ENCODE results near the gene FLII. TPM values are rescaled to one million over a fixed set of nuclear protein-coding genes. Genes with fewer than 3 reads are reported as not detected.

Gene FLII
- total RNA-seq, 1 experiment from 2014 or later, result 264 TPM

DNA sequence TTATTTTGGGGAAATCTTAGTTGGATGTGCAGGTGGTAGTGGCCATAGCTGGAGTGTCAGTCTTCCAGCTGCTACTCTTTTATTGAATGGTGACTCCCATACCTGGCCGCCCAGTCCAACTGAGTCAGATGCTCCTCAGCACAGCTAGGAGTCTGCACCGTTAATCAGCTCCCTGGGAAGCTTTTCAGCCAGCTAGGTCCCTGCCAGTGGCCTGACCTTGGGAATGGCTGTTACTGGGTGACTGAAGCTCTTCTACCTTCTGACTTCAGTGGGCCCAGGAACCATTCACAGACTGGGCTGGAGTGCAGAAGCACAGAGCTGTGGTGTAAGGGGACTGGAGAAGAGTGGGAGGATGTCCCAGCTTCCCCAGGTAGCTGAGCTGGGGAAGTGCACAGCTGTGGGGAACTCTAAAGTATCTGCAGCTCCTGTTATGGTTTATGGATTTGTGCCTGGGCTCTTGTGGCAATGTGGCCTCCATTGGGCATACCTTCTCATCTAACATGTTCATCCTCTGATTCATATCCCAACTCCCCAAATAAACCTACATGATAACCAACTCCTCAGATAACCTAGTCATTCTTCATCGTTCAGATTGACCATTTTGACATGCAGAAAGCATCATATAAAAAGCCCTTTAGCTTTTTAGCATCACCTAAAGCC, 60.9 kb downstream of the FLII start:
- no peak overlapping the region for H3K4me2 ChIP-seq (ENCODE audit: low read length)
- POLR2A ChIA-PET, result no interaction called here
- CTCF ChIA-PET, result no interaction called here

More for the DNA sequence above, 60.9 kb downstream of the FLII start:
- intact Hi-C loops (cut with micrococcal nuclease), result no loop called here
- ATAC-seq (no peak), DNase-seq (ENCODE audit: low read depth, low spot score) (no peak)
- Histone ChIP-seq H3K9me2 (ENCODE audit: insufficient read depth) (no peaks in the 10 kb centered on the region), H3K9ac (ENCODE audit: low read length) (no peak overlapping the region), H3K9me3 (ENCODE audit: control insufficient read depth in 1 of 2, insufficient read depth in 1 of 2, low read depth in 1 of 2, low read length in 2 of 2) (no peaks in the 10 kb centered on the region), H3K27ac (ENCODE audit: low read depth, low read length) (no peak overlapping the region), H3K79me2 (ENCODE audit: insufficient read depth, low read length) (peaks cover 90% of the 10 kb centered on the region), H4K20me1 (ENCODE audit: insufficient read depth) (no peaks in the 10 kb centered on the region), H3K4me1 (ENCODE audit: control insufficient read depth in 1 of 2, insufficient read depth in 2 of 2, low read length in 2 of 2) (peaks cover 0 to 6% of the 10 kb centered on the region in 2 experiments; a peak in 1 of 4 replicates), H3K4me3 (replicated peaks in 1 of 2; ENCODE audit: low read depth in 1 of 2, low read length in 2 of 2) (no peak overlapping the region), H3K27me3 (ENCODE audit: insufficient read depth, low read length) (no peaks in the 10 kb centered on the region), H3K36me3 (ENCODE audit: control insufficient read depth in 1 of 2, insufficient read depth in 2 of 2, low read length in 2 of 2) (peaks cover 43 to 44% of the 10 kb centered on the region in 2 experiments), H2AFZ (ENCODE audit: low read depth, low read length, poor library complexity, severe bottlenecking) (no peak overlapping the region)
- RAD21 ChIA-PET (ENCODE audit: low non-redundant PET in 1 of 2, low total read pairs in 2 of 2, uncharacterized antibody in 2 of 2, unreplicated experiment in 2 of 2), result no interaction called here
- no peak for TF ChIP-seq TCF7L2 (IDR thresholded peaks at IDR 0.05; ENCODE audit: borderline replicate concordance, extremely low read depth, insufficient read depth, insufficient read length)
- TF ChIP-seq, protein P1, sequence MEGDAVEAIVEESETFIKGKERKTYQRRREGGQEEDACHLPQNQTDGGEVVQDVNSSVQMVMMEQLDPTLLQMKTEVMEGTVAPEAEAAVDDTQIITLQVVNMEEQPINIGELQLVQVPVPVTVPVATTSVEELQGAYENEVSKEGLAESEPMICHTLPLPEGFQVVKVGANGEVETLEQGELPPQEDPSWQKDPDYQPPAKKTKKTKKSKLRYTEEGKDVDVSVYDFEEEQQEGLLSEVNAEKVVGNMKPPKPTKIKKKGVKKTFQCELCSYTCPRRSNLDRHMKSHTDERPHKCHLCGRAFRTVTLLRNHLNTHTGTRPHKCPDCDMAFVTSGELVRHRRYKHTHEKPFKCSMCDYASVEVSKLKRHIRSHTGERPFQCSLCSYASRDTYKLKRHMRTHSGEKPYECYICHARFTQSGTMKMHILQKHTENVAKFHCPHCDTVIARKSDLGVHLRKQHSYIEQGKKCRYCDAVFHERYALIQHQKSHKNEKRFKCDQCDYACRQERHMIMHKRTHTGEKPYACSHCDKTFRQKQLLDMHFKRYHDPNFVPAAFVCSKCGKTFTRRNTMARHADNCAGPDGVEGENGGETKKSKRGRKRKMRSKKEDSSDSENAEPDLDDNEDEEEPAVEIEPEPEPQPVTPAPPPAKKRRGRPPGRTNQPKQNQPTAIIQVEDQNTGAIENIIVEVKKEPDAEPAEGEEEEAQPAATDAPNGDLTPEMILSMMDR (IDR thresholded peaks at IDR 0.05 in 2 of 3, conservative IDR thresholded peaks at IDR 0.05 in 1 of 3; ENCODE audit: borderline replicate concordance in 1 of 3, insufficient read depth in 1 of 3, low read depth in 2 of 3, low read length in 2 of 3), result no peak
- TF ChIP-seq EZH2 (IDR thresholded peaks at IDR 0.05), result no peak
- no peak for TF ChIP-seq RAD21 (IDR thresholded peaks at IDR 0.05; ENCODE audit: low read depth)
- no peak for TF ChIP-seq ELF1 (IDR thresholded peaks at IDR 0.05; ENCODE audit: borderline replicate concordance, low read depth)
- TF ChIP-seq ZNF274 (IDR thresholded peaks at IDR 0.05; ENCODE audit: low read depth, low read length), result no peak
- no peak for TF ChIP-seq FOSL1 (IDR thresholded peaks at IDR 0.05; ENCODE audit: low read depth)
- TF ChIP-seq EGR1 (IDR thresholded peaks at IDR 0.05; ENCODE audit: low read depth), result no peak
- no peak for TF ChIP-seq POLR2AphosphoS5 (IDR thresholded peaks at IDR 0.05; ENCODE audit: low read depth, low read length)
- TF ChIP-seq REST (IDR thresholded peaks at IDR 0.05; ENCODE audit: low read depth), result no peak
- no peak for TF ChIP-seq EZH2phosphoT487 (IDR thresholded peaks at IDR 0.05; ENCODE audit: borderline replicate concordance)
- TF ChIP-seq CBX3 (IDR thresholded peaks at IDR 0.05; ENCODE audit: low read depth), result no peak
- TF ChIP-seq SIN3A (IDR thresholded peaks at IDR 0.05; ENCODE audit: low read depth), result no peak
- TF ChIP-seq ZFX (IDR thresholded peaks at IDR 0.05), result no peak
- TF ChIP-seq JUND (IDR thresholded peaks at IDR 0.05), result no peak
- TF ChIP-seq CEBPB (IDR thresholded peaks at IDR 0.05; ENCODE audit: low read depth), result no peak
- no TSS peak for BruUV-seq (replicated peaks)

All from HCT116 (cell line).